ENCODE data around the gene ITGB5. TPM values are rescaled to one million over a fixed set of nuclear protein-coding genes. Genes with fewer than 3 reads are reported as not detected.
A peak's percentile ranks its signal among the peaks of the same experiment; 100 is the strongest.

Gene ITGB5
- polyA plus RNA-seq, 1 donor from 2014 or later: 0.69 TPM

GRCh38 chr3:124840331-124840730 is 46.8 kb downstream of the ITGB5 start:
- Mint-ChIP-seq H3K9me3 (peaks cover 0 to 2% (median 0%) of the 10 kb centered on the region in 3 donors), H3K27ac (no peak overlapping the region), H3K36me3 (peaks cover 2% of the 10 kb centered on the region), H3K4me1 (peaks cover under 1 to 4% (median 2%) of the 10 kb centered on the region in 3 donors), H3K27me3 (peaks cover 17% of the 10 kb centered on the region), H3K4me3 (no peak overlapping the region)

GRCh38 chr3:124839896-124840295 is 47.3 kb downstream of the ITGB5 start:
- Mint-ChIP-seq H3K4me3 (no peak overlapping the region), H3K9me3 (peaks cover 0 to 2% (median 0%) of the 10 kb centered on the region in 3 donors), H3K4me1 (peaks cover 5 to 9% (median 7%) of the 10 kb centered on the region in 3 donors), H3K27me3 (peaks cover 20% of the 10 kb centered on the region), H3K36me3 (peaks cover 2% of the 10 kb centered on the region), H3K27ac (no peak overlapping the region)

- Mint-ChIP-seq H3K9me3 (peaks cover 0 to 2% (median 0%) of the 10 kb centered on the region in 3 donors), H3K27me3 (peaks cover 22% of the 10 kb centered on the region), H3K36me3 (peaks cover 2% of the 10 kb centered on the region), H3K27ac (no peak overlapping the region), H3K4me3 (no peak overlapping the region), H3K4me1 (peaks cover 8 to 10% (median 8%) of the 10 kb centered on the region in 3 donors)
These were observed 48.2 kb downstream of the ITGB5 start for GRCh38 chr3:124838963-124839362.

- Mint-ChIP-seq H3K36me3 (no peaks in the 10 kb centered on the region), H3K4me1 (peaks cover 10 to 12% (median 10%) of the 10 kb centered on the region in 3 donors), H3K9me3 (peaks cover 0 to 2% (median 0%) of the 10 kb centered on the region in 3 donors), H3K27me3 (peaks cover 24% of the 10 kb centered on the region), H3K4me3 (no peak overlapping the region), H3K27ac (no peak overlapping the region)
These were observed 49.4 kb downstream of the ITGB5 start for GRCh38 chr3:124837730-124838186.

GRCh38 chr3:124837065-124837464 is 50.1 kb downstream of the ITGB5 start:
- Mint-ChIP-seq H3K27ac (no peak overlapping the region), H3K9me3 (peaks cover 0 to 2% (median 0%) of the 10 kb centered on the region in 3 donors), H3K4me3 (peak overlapping the region in 1 of 4 donors; percentile 20), H3K27me3 (peaks cover 24% of the 10 kb centered on the region), H3K4me1 (peaks cover 10 to 12% (median 10%) of the 10 kb centered on the region in 3 donors), H3K36me3 (peaks cover 2% of the 10 kb centered on the region)

GRCh38 chr3:124836448-124836847 is 50.7 kb downstream of the ITGB5 start:
- H3K9me3 Mint-ChIP-seq: peaks cover 0 to 2% (median 0%) of the 10 kb centered on the region in 3 donors
- H3K27me3 Mint-ChIP-seq: peaks cover 24% of the 10 kb centered on the region

GRCh38 chr3:124834723-124835718 is 52.1 kb downstream of the ITGB5 start:
- Mint-ChIP-seq H3K4me3 (peak overlapping the region; percentile 50 to 92 (median 83)), H3K4me1 (peaks cover 10 to 12% (median 10%) of the 10 kb centered on the region in 3 donors), H3K36me3 (peaks cover 2% of the 10 kb centered on the region), H3K9me3 (no peaks in the 10 kb centered on the region), H3K27ac (peak overlapping the region in 2 of 3 donors; percentile 14 to 77), H3K27me3 (peaks cover 23% of the 10 kb centered on the region)

More at GRCh38 chr3:124836448-124836847, 50.7 kb downstream of the ITGB5 start:
- H3K27ac Mint-ChIP-seq: no peak overlapping the region
- peaks cover 10 to 12% (median 10%) of the 10 kb centered on the region in 3 donors for H3K4me1 Mint-ChIP-seq
- peaks cover 2% of the 10 kb centered on the region for H3K36me3 Mint-ChIP-seq
- H3K4me3 Mint-ChIP-seq: no peak overlapping the region

- Mint-ChIP-seq H3K27ac (no peak overlapping the region), H3K9me3 (no peaks in the 10 kb centered on the region), H3K36me3 (peaks cover 2% of the 10 kb centered on the region), H3K4me3 (peak overlapping the region in 2 of 4 donors; percentile 50 to 73), H3K4me1 (peaks cover 14 to 17% (median 16%) of the 10 kb centered on the region in 3 donors), H3K27me3 (peaks cover 25% of the 10 kb centered on the region)
These were observed 53.3 kb downstream of the ITGB5 start for GRCh38 chr3:124833710-124834332.

- no peaks in the 10 kb centered on the region for H3K9me3 Mint-ChIP-seq
- H3K4me3 Mint-ChIP-seq: no peak overlapping the region
- peaks cover 14 to 20% (median 16%) of the 10 kb centered on the region in 3 donors for H3K4me1 Mint-ChIP-seq
- H3K36me3 Mint-ChIP-seq: peaks cover 2% of the 10 kb centered on the region
- peaks cover 27% of the 10 kb centered on the region for H3K27me3 Mint-ChIP-seq
- H3K27ac Mint-ChIP-seq: peak overlapping the region in 1 of 3 donors; percentile 28
These were observed 54.1 kb downstream of the ITGB5 start for GRCh38 chr3:124832782-124833709.

- no peak overlapping the region for H3K27ac Mint-ChIP-seq
- H3K9me3 Mint-ChIP-seq: no peaks in the 10 kb centered on the region
- peaks cover 25% of the 10 kb centered on the region for H3K27me3 Mint-ChIP-seq
- peaks cover 14 to 20% (median 16%) of the 10 kb centered on the region in 3 donors for H3K4me1 Mint-ChIP-seq
- peaks cover 2% of the 10 kb centered on the region for H3K36me3 Mint-ChIP-seq
- no peak overlapping the region for H3K4me3 Mint-ChIP-seq
These were observed 55.5 kb downstream of the ITGB5 start for GRCh38 chr3:124831628-124832199.

- Mint-ChIP-seq H3K36me3 (peaks cover 2% of the 10 kb centered on the region), H3K9me3 (no peaks in the 10 kb centered on the region), H3K27ac (no peak overlapping the region), H3K4me3 (no peak overlapping the region), H3K27me3 (peaks cover 14% of the 10 kb centered on the region), H3K4me1 (peaks cover 9 to 12% (median 12%) of the 10 kb centered on the region in 3 donors)
These were observed 57.2 kb downstream of the ITGB5 start for GRCh38 chr3:124829819-124830554.

GRCh38 chr3:124829178-124829818 is 57.9 kb downstream of the ITGB5 start:
- peaks cover 6 to 10% (median 10%) of the 10 kb centered on the region in 3 donors for H3K4me1 Mint-ChIP-seq
- H3K27ac Mint-ChIP-seq: no peak overlapping the region
- peaks cover 2% of the 10 kb centered on the region for H3K36me3 Mint-ChIP-seq

More at GRCh38 chr3:124829178-124829818, 57.9 kb downstream of the ITGB5 start:
- H3K9me3 Mint-ChIP-seq: no peaks in the 10 kb centered on the region
- peaks cover 12% of the 10 kb centered on the region for H3K27me3 Mint-ChIP-seq
- H3K4me3 Mint-ChIP-seq: no peak overlapping the region

Measured in IgD-negative memory B cell (primary cell).